GM12872 (cell line): Measurements from ENCODE around the gene JMJD1C.

Experiments
- CTCF ChIP-seq: IDR thresholded peaks from 3 replicates; pipeline ENCODE4 v1.5.1; 2011; ENCODE audit warnings: low read depth, mild to moderate bottlenecking, low read length, moderate library complexity; ENCODE audit not compliant: insufficient read depth

The JMJD1C gene

GRCh38 chr10:63431962-63432797 is 33.6 kb downstream of the JMJD1C start:
- no peak for TF ChIP-seq CTCF

- TF ChIP-seq CTCF, result no peak
These were observed 34.8 kb downstream of the JMJD1C start for GRCh38 chr10:63430999-63431356.

- TF ChIP-seq CTCF, result no peak
These were observed 35.4 kb downstream of the JMJD1C start for GRCh38 chr10:63430091-63430998.

GRCh38 chr10:63429281-63429680 is 36.5 kb downstream of the JMJD1C start:
- no peak for TF ChIP-seq CTCF

- no peak for TF ChIP-seq CTCF
These were observed 38.8 kb downstream of the JMJD1C start for GRCh38 chr10:63427013-63427412.

GRCh38 chr10:63425512-63425911 is 40.3 kb downstream of the JMJD1C start:
- TF ChIP-seq CTCF, result no peak

GRCh38 chr10:63424576-63424975 is 41.2 kb downstream of the JMJD1C start:
- TF ChIP-seq CTCF, result no peak
